Activated naive CD4-positive, alpha-beta T cell treated with anti-CD3 and anti-CD28 coated beads for 36 hours (primary cell): ENCODE data around the gene R3HDM2. TPM values are rescaled to one million over a fixed set of nuclear protein-coding genes. Genes with fewer than 3 reads are reported as not detected.

Experiments used
- CTCF ChIA-PET: fragments of 350-600 bp; sonication (Branson Sonifier 250); formaldehyde crosslinking; loops from one replicate; lab custom pipeline; 2021; ENCODE audit warnings: antibody characterized with exemption; lab: Charles Lee
- DNase-seq: peaks from one replicate; pipeline ENCODE4 v3.0.0-alpha.2; 2020
- H3K27ac Mint-ChIP-seq: one replicate; pipeline ENCODE4 v1.8.0; 2021; ENCODE audit warnings: mild to moderate bottlenecking, mixed read lengths
- H3K27me3 Mint-ChIP-seq: one replicate; pipeline ENCODE4 v1.8.0; 2021; ENCODE audit warnings: low read depth, mixed read lengths
- H3K36me3 Mint-ChIP-seq: one replicate; pipeline ENCODE4 v1.8.0; 2021; ENCODE audit warnings: low read depth, mixed read lengths
- H3K4me1 Mint-ChIP-seq: one replicate; pipeline ENCODE4 v1.8.0; 2021; ENCODE audit warnings: low read depth, mixed read lengths
- H3K4me3 Mint-ChIP-seq: one replicate; pipeline ENCODE4 v1.8.0; 2021; ENCODE audit warnings: mild to moderate bottlenecking, moderate library complexity, mixed read lengths
- H3K9me3 Mint-ChIP-seq: one replicate; pipeline ENCODE4 v1.8.0; 2021; ENCODE audit warnings: mixed read lengths
- intact Hi-C: fragments of 100-400 bp; cut with micrococcal nuclease; formaldehyde crosslinking; loops from one replicate; pipeline ENCODE4 v1.15.1; 2023
- total RNA-seq, 2 experiments: library from RNA; stranded (reverse); gene quantifications; one replicate each; pipeline ENCODE4 v1.2.3, GENCODE V29; 2021

Gene R3HDM2
- total RNA-seq, 2 experiments from 2014 or later, result 42.2 to 44.8 TPM

DNA sequence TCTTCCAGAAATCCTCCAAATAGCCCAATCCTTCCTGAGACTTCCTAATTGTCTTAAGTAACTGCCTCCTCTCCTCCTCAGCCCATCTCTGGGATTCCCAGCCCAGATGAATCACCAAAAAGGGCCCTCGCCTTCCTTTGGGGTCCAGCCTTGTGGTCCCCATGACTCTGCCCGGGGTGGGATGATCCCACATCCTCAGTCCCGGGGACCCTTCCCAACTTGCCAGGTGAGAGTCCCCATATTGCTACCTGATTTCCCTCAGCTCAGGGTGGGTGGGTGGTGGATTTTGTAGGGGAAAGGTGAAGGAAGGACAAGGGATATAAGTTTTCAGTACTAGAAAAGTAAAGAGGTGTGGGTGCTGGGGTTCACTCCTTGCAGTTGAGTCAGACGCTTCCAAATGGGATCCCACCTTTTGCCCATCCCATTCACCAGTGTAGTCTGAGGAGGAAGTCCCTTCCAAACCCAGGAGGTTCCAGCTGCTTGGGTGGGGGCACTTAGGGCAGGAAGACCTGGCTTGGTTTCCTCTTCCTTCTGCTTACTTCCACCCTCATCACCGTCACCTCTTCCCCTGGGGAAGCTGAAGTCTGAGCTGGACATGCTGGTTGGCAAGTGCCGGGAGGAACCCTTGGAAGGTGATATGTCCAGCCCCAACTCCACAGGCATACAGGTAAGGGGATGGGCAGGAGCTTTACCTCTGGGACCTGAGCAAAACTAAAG, 34.3 kb upstream of the R3HDM2 start:
- Mint-ChIP-seq H3K36me3 (peaks cover 2% of the 10 kb centered on the region), H3K4me1 (peaks cover 33% of the 10 kb centered on the region), H3K4me3 (no peak overlapping the region), H3K9me3 (no peaks in the 10 kb centered on the region), H3K27ac (no peak overlapping the region), H3K27me3 (peaks cover 8% of the 10 kb centered on the region)
- CTCF ChIA-PET, result interaction anchor here (0.6 to 9.9 kb wide), 5 partner anchors 10 to 200 kb away, joined by 3 to 207 read pairs (median 7); partner anchors contain the start of genes ARHGAP9 and INHBE
- intact Hi-C loops, result no loop called here
- no peak for DNase-seq

DNA sequence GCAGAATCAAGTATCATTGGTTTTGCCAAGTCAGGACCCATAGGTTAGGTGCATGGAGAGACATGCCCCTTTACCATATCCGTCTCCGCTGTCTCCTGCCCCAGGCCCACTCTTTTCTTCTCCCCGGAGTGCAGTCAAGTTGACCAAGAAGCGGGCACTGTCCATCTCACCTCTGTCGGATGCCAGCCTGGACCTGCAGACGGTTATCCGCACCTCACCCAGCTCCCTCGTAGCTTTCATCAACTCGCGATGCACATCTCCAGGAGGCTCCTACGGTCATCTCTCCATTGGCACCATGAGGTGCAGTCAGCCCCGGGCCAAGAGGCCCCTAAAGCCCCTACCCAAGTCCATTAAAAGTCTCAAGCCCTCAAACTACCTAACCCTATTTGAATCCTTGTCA, 33.7 kb upstream of the R3HDM2 start:
- H3K4me3 Mint-ChIP-seq, result no peak overlapping the region
- H3K27me3 Mint-ChIP-seq, result peaks cover 9% of the 10 kb centered on the region
- peaks cover 2% of the 10 kb centered on the region for H3K36me3 Mint-ChIP-seq
- intact Hi-C loops, result no loop called here
- H3K27ac Mint-ChIP-seq, result no peak overlapping the region
- peaks cover 34% of the 10 kb centered on the region for H3K4me1 Mint-ChIP-seq
- no peaks in the 10 kb centered on the region for H3K9me3 Mint-ChIP-seq
- CTCF ChIA-PET, result interaction anchor here (0.6 to 9.9 kb wide), 5 partner anchors 9 to 200 kb away, joined by 3 to 207 read pairs (median 11); partner anchors contain the start of genes ARHGAP9 and INHBE
- no peak for DNase-seq

DNA sequence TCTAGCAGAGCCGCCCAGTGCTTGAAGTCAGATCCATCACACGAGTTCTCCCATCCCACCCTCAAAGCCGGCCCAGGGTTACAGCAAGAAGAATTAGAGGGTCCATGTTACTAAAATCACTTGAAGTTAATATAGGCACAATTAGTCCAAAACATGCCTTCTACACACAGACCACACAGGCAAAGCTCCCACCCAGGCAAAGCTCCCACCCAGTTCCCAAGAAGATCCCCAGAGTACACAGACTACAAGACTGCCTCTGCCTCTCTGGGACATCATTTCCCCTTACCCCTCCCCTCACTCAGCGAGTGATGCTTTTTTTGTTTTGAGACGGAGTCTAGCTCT, 32.0 kb upstream of the R3HDM2 start:
- H3K27ac Mint-ChIP-seq, result no peak overlapping the region
- no peak for DNase-seq
- CTCF ChIA-PET, result interaction anchor here (0.7 to 9.9 kb wide), 11 partner anchors 9 to 220 kb away, joined by 3 to 207 read pairs (median 6); partner anchors contain the start of genes ARHGAP9 and INHBC

DNA sequence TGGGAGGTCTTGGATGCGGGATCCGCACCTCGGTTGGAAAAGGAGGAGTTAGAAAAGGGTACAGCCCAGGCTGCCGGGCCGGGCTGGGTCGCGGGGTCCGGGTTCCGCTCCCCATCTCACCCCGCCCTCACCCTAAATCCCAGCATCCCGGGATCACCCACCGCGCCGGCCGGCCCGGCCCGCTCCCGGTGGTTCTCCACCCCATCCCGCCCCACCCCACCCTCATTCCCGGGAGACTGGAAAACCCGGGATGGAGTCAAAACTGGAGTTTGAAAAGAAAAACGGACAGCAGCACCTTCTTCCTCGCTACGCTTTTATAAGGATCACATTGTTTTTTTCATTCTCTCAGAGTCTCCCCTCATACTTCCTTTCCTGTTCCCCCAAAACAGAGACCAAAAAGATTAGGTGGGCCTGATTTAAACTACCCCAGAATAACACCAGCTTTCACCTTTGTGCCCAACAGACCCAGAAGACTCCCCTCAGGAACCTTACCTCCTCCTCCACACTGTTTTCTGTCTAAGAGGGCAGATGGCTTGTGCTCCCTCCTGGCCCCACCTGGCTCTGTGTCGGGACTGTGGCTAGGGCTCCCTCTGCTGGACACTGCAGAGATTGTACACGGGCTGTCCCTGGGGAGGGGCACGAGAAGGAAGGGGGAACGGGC, 31.5 kb upstream of the R3HDM2 start:
- Mint-ChIP-seq H3K36me3 (no peaks in the 10 kb centered on the region), H3K27me3 (peaks cover 9% of the 10 kb centered on the region), H3K27ac (peak overlapping the region; percentile 19), H3K4me1 (peaks cover 47% of the 10 kb centered on the region), H3K9me3 (no peaks in the 10 kb centered on the region), H3K4me3 (peak overlapping the region; percentile 79)
- intact Hi-C loops, result loop anchor here (1.0 kb wide), 3 partner anchors 14 to 219 kb away; no protein-coding TSS in a partner anchor
- CTCF ChIA-PET, result interaction anchor here (0.6 to 9.9 kb wide), 13 partner anchors 9 to 279 kb away, joined by 3 to 207 read pairs (median 4); partner anchors contain the start of genes ARHGAP9 and INHBC
- peak; percentile 95 for DNase-seq

More for the DNA sequence above, 32.0 kb upstream of the R3HDM2 start:
- intact Hi-C loops, result loop anchor here (1.0 kb wide), 3 partner anchors 13 to 220 kb away; no protein-coding TSS in a partner anchor
- Mint-ChIP-seq H3K36me3 (peaks cover 2% of the 10 kb centered on the region), H3K27me3 (peaks cover 9% of the 10 kb centered on the region), H3K9me3 (no peaks in the 10 kb centered on the region), H3K4me1 (peaks cover 43% of the 10 kb centered on the region), H3K4me3 (no peak overlapping the region)

DNA sequence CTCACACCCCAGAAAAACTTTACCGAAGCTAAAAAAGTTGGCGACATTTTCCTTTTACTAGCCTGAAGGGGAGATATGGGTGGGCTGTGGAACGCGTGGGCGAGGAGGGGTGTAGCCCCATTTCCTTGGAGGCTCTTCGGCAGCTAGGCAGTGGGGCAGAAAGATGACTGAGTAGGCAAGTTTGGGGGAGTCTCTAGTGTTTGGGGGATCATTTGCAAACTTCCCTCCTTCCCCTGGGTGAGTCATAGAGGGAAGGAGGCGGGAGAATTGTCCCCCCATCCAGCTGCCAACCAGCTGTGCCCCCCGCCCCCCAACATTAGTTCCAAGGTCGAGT, 31.0 kb upstream of the R3HDM2 start:
- CTCF ChIA-PET, result interaction anchor here (0.6 to 9.9 kb wide), 13 partner anchors 10 to 279 kb away, joined by 3 to 207 read pairs (median 6); partner anchors contain the start of gene ARHGAP9
- no peak for DNase-seq
- H3K9me3 Mint-ChIP-seq, result no peaks in the 10 kb centered on the region
- peak overlapping the region; percentile 79 for H3K4me3 Mint-ChIP-seq
- no peak overlapping the region for H3K27ac Mint-ChIP-seq
- peaks cover 49% of the 10 kb centered on the region for H3K4me1 Mint-ChIP-seq
- intact Hi-C loops, result loop anchor here (1.0 kb wide), 3 partner anchors 14 to 219 kb away; no protein-coding TSS in a partner anchor
- H3K27me3 Mint-ChIP-seq, result peaks cover 9% of the 10 kb centered on the region
- no peaks in the 10 kb centered on the region for H3K36me3 Mint-ChIP-seq

DNA sequence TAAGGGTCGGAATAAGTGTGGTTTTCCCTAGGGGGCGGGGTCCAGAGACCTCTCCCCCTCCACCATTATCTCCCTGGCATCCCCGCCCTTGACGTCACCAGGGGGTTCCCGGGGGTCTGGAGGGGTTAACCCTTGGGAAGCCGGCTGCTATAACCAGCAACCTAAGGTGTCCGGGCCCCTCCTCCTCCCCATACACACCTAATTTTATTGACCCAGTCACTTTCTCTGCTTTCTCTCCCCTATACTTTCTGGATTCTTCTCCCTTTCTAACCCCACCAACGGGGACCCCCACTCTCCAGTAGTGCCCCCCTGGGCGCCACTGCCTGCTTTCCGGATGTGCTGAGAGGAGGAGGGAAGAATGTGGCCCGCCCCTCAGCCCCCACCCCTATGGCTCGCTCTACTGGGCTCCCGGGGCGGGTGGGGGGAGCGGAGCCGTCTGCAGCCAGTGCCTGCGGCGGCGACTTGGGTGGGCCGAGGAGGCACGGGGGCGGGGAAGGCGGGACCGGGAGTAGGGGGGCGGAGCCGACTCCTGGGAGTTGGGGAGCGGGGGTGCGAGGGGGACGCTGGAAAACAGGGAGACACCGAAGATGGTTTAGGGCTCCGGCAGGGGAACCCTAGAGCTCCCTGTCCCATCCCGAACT, 30.6 kb upstream of the R3HDM2 start:
- Mint-ChIP-seq H3K36me3 (no peaks in the 10 kb centered on the region), H3K27me3 (peaks cover 9% of the 10 kb centered on the region), H3K4me3 (peak overlapping the region; percentile 79), H3K27ac (no peak overlapping the region), H3K9me3 (no peaks in the 10 kb centered on the region), H3K4me1 (peaks cover 49% of the 10 kb centered on the region)
- CTCF ChIA-PET, result interaction anchor here (0.6 to 9.9 kb wide), 11 partner anchors 8 to 247 kb away, joined by 3 to 207 read pairs (median 6); partner anchors contain the start of gene ARHGAP9
- peak; percentile 31 for DNase-seq
- intact Hi-C loops, result no loop called here

DNA sequence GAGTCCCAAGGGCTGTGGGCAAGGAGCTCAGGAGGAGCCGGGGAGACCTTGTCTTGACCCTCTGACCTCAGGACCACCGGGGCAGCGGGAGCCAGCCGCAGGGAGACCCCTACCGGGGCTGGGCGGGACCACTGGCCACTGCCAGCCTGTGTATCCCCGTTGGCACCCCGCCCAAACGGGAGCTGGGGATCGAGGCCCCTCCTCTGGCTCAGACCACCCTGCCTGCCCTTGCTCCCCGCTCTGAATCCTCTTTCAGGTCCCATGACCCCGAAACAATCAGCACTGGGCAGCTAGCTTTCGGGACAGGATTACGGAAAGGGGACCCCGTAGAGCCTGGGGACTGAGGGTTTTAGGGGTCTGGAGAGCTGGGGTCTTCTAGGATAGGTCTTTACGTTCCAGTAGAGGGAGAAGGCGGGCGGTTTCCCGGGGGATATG, 30.0 kb upstream of the R3HDM2 start:
- intact Hi-C loops, result no loop called here
- Mint-ChIP-seq H3K9me3 (no peaks in the 10 kb centered on the region), H3K27me3 (peaks cover 9% of the 10 kb centered on the region), H3K27ac (no peak overlapping the region), H3K4me3 (peak overlapping the region; percentile 79), H3K4me1 (peaks cover 52% of the 10 kb centered on the region), H3K36me3 (no peaks in the 10 kb centered on the region)
- no peak for DNase-seq
- CTCF ChIA-PET, result interaction anchor here (0.6 to 9.9 kb wide), 8 partner anchors 9 to 284 kb away, joined by 4 to 207 read pairs (median 5); partner anchors contain the start of genes ARHGAP9 and TSPAN31

DNA sequence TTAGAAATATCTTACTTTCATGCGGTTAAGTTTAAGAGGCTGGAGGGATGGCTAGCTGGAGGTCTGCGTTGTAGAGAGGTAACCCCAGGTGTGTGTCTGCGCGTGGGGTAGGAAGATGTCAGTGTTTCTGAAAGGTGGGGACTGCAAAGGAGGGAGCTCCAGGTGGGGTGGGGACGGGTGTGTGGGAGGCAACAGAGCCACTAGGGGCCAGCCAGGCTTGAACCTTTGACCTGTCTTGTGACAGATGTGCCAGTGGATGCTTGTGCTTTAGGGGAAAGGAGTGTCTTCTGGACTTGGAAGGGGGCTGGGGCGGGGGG, 29.6 kb upstream of the R3HDM2 start:
- Mint-ChIP-seq H3K27ac (no peak overlapping the region), H3K4me1 (peaks cover 56% of the 10 kb centered on the region), H3K36me3 (no peaks in the 10 kb centered on the region), H3K4me3 (peak overlapping the region; percentile 59), H3K27me3 (peaks cover 9% of the 10 kb centered on the region), H3K9me3 (no peaks in the 10 kb centered on the region)
- CTCF ChIA-PET, result interaction anchor here (0.9 to 9.9 kb wide), 7 partner anchors 9 to 285 kb away, joined by 4 to 207 read pairs (median 6); partner anchors contain the start of genes ARHGAP9 and TSPAN31
- DNase-seq, result peak; percentile 36
- intact Hi-C loops, result no loop called here

DNA sequence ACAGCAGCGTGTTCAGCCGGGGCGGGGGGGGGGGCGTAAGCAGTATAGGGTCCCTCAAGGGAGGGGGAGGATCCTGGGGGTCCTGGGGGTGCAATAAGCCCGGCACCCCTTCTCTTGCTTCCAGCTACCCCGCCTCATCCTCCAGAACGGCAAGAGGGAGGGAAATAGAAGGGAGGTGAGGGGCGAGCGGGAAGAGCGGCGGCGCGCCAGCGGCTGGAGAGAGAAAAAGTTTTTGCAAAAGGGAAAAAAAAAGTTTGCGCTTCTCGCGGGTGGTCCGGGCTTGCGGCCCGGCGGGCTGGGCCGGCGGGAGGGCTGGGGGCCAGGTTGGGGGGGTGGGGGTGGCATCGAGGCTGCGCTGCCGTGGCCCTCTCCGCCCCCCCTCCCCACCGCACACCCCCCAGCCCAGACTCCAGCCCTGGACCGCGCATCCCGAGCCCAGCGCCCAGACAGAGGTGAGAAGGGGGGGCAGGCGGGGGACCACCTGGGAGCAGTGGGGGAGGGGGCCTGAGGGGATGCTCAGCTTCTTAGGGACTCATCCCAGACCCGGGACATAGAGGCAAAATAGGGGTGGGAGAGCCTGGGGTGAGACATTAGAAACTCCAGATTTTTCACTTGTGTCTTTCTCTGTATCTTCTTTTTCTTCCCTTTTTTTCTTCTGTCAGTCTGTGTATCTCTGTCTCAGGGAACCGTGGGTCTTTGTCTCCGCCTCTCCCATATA, 29.1 kb upstream of the R3HDM2 start, which contains the start of gene GLI1:
Gene GLI1 (plus strand): TSS at position 36 of the 718 bp plus-strand sequence. CDS start 3,907 bp downstream, outside the sequence.
- intact Hi-C loops, result loop anchor here (1.0 to 5.0 kb wide), 13 partner anchors 18 to 437 kb away; partner anchors contain the start of genes B4GALNT1, DCTN2, DDIT3 and R3HDM2
- peaks cover 9% of the 10 kb centered on the region for H3K27me3 Mint-ChIP-seq
- peak within 1 kb of the TSS; percentile 95 for H3K4me3 Mint-ChIP-seq
- peak within 1 kb of the TSS; percentile 97 for H3K27ac Mint-ChIP-seq
- no peaks in the 10 kb centered on the region for H3K36me3 Mint-ChIP-seq
- CTCF ChIA-PET, result interaction anchor here (0.9 to 11.0 kb wide), 19 partner anchors 10 to 285 kb away, joined by 3 to 207 read pairs (median 7); partner anchors contain the start of genes ARHGAP9, DCTN2, SHMT2 and TSPAN31
- H3K4me1 Mint-ChIP-seq, result peaks cover 59% of the 10 kb centered on the region
- no peak for DNase-seq
- no peaks in the 10 kb centered on the region for H3K9me3 Mint-ChIP-seq

DNA sequence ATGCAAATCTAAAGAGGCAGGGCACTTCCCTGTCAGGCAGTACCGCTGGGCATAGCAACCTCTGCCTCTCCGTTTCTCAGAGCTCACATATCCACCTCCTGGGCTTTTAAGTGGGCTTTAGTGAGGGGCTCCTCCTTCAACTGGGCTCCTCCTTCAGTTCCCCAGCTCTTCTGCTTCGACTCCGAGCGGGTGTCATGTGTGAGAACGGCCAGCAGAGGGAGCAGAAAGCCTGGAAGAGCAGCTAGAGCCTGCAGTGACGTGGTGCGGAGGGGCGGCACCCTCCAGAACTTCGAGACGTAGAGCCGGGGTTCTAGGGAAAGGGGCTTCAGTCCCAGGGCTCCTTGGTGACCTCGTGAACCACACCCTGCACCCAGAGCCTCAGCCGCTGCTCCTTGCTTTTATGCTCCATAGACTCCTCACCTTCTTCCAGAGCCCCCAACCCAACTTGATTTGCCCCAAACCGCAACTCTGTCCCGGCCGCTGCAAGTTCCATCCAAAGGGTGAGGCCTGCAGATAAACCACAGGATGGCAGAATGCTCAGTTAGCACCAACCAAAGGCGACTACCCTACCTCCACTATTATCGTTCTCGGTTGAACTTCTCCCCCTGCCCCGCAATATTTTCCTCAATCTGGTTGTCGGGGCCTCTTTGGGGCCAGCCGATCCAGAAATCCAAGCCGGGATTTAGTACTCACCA, 28.4 kb upstream of the R3HDM2 start:
- peaks cover 53% of the 10 kb centered on the region for H3K4me1 Mint-ChIP-seq

More for the DNA sequence above, 28.4 kb upstream of the R3HDM2 start:
- H3K4me3 Mint-ChIP-seq, result peak overlapping the region; percentile 95
- H3K27me3 Mint-ChIP-seq, result peaks cover 9% of the 10 kb centered on the region
- no peaks in the 10 kb centered on the region for H3K9me3 Mint-ChIP-seq
- H3K27ac Mint-ChIP-seq, result peak overlapping the region; percentile 97
- CTCF ChIA-PET, result interaction anchor here (0.6 to 11.0 kb wide), 49 partner anchors 9 to 1503 kb away, joined by 3 to 207 read pairs (median 4); partner anchors contain the start of genes ARHGAP9, DCTN2 and SHMT2
- intact Hi-C loops, result loop anchor here (1.0 to 5.0 kb wide), 13 partner anchors 19 to 438 kb away; partner anchors contain the start of genes B4GALNT1, DCTN2, DDIT3 and R3HDM2
- peak; percentile 97 for DNase-seq
- no peaks in the 10 kb centered on the region for H3K36me3 Mint-ChIP-seq
